HG02884 (cell line): ENCODE results near the gene IER3IP1.
"Not testable (repeated sequence)": the region's sequence is repeated elsewhere in the genome, so short reads cannot be mapped to it uniquely, and the experiment has no call there.

ENCODE experiments used
- ATAC-seq: cut with Tn5 transposase; IDR thresholded peaks from one replicate; pipeline ENCODE4 v1.9.1; 2021; ENCODE audit warnings: mild to moderate bottlenecking, moderate library complexity; ENCODE audit not compliant: unreplicated experiment

The IER3IP1 gene

GRCh38 chr18:47163241-47163640, 12.9 kb downstream of the IER3IP1 start:
- ATAC-seq, result peak; percentile 92

GRCh38 chr18:47160256-47160655, 15.9 kb downstream of the IER3IP1 start:
- no peak for ATAC-seq

DNA sequence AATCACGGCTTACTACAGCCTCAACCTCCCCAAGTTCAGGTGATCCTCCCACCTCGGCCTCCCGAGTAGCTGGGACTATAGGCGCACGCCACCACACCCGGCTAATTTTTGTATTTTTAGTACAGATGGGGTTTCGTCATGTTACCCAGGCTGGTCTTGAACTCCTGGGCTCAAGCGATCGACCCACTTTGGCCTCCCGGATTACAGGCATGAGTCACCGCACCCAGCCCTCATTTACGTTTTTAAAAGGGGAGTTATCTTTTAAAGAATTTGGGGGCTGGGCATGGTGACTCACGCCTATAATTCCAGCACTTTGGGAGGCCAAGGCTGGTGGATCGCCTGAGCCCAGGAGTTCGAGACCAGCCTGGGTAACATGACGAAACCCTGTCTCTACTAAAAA, 17.8 kb downstream of the IER3IP1 start:
- ATAC-seq, result not testable (repeated sequence)

- ATAC-seq, result no peak
These were observed 24.7 kb downstream of the IER3IP1 start for GRCh38 chr18:47151439-47151838.

DNA sequence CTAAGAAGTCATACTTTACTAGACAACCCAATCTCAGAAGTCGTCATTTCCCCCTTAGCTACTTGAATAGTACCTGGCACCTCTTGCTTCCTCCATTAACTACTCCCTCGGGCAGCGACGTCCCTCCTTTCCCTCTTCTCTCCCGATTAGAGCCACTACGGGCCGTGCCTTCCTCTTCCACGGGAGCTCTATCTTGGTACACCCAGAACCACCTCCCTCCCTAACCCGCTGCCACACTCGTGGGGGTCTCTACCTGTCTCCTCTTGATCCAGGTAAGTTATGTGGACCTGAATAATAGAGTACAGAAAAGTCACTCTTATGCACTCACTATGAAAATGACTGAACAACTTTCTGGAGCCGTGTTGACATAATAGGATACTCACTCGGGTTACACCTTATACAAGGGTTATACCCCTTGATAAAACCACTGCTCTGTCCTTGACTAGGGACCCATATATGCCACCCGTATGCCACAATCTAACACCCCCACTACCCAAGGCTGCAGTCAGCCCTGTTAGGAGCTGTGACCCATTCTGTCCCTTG, 25.3 kb downstream of the IER3IP1 start:
- ATAC-seq, result peak; percentile 4

DNA sequence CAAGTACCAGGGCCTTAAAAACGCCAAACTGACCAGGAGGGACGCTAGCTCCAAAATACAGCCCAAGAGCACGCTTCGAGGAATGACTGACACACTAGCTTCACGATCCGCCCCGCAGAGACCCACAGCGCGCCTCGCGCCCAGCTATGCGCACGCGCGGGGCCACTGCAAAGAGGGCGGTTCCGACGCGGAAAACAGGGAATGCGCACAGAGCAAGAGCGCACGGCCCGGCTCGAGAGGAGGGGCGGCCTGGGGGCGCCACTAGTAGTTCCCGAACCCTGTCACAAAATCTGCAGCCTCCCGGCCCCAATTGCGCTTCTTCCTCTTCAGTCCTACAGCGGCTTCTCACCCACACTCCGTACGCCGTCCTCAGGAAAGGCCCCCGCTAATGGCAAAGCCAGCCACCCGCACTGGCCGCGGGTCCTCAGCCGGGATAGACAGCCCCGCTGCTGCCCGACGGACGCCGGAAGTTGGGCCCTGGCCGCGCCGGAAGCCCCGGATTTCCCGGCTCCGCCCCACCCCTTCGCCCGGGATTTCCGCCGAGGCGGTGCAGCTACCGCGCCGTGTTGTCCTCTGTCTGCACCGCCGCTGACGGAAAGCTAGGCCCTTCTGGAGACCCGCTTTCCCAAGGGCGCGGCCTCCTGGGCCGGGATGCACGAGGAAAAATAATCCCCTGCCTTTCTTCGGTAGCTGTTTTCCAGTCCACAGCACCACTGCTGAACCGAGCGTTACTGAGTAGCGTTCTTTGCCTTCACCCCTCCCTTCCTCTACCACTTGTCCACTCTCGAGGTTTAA, 25.9 kb downstream of the IER3IP1 start, which contains the start of gene HDHD2:
Gene HDHD2, minus strand, starts transcription at position 472 of the 795 bp plus-strand sequence. CDS start 14,061 bp downstream, outside the sequence.
- peak; percentile 90 for ATAC-seq

GRCh38 chr18:47149457-47150028, 26.6 kb downstream of the IER3IP1 start:
- ATAC-seq, result no peak

DNA sequence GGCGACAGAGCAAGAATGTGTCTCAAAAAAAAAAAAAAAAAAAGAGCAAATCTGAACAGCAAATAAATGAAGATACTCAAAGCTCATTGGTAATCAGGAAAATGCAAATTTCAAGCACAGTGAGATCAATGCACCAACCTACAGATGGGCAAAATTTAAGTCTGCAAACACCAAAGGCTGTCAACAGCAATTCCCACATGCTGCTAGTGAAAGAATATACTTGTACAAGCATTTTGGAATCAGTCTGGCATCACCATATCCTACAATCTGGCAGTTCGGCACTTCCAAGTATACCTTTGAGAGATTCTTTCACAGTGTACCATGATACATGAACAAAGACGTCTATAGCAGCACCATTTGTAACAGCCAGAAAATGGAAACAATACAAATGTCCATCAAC, 30.0 kb downstream of the IER3IP1 start:
- no peak for ATAC-seq

DNA sequence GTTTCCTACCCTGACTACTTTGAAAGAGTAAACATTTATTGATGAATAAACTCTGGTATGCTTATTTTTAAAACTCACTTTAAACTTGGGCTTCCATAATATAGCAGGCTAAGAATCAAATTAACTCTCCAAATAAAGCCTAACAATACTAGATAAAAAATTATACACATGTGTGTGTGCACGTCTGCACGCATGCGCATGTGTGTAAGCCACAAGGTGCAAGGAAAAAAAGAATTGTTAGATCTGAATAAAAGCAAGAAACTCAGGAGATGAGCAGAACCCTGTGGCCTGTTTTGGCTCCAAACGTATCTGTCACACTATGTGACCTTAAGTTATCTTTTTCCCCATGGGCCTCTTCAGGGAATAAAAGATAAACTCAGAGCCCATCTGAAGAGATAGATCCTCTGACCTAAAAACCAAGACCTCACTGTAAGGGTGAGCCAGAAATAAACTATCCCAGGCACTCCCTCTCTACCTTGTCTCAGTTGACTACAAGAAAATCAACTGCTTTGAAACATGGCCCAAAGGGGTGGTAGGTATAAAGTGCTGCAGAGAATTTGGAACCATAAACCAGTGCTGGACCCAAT, 32.2 kb downstream of the IER3IP1 start:
- no peak for ATAC-seq

GRCh38 chr18:47143153-47143552, 33.0 kb downstream of the IER3IP1 start:
- ATAC-seq, result no peak

GRCh38 chr18:47141289-47141688, 34.9 kb downstream of the IER3IP1 start:
- ATAC-seq, result no peak

DNA sequence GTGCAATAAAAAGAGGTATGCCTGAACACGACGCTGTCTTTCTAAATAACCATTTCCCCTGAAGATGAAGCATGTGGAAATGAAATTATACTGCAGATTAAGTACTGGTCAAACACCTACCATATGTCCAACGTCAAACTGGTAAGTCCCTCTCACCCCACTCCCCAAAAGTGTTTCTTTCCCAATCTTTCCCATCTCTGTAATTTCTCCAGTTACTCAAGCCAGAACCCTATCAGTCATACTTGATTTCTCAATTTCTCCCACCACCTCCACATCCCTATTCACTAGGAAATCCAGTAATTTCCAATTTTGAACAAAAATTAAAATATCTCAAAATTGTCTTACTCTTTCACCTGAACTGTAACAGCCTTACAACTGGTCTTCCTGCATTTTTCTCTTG, 55.0 kb downstream of the IER3IP1 start:
- ATAC-seq, result no peak

DNA sequence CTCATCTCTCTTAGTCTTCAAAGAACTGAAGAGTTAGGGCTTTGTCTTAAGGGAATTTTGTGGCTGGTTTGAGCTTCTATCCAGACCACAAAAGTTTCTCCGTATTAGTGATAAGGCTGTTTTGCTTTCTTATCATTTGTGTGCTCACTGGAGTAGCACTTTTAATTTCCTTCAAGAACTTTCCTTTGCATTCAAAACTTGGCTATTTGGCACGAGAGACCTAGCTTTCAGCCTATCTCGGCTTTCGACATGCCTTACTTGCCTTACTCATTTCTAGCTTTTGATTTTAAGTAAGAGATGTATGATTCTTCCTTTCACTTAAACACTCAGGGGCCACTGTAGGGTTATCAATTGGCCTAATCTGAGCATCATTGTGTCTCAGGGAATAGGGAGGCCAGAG, 55.7 kb downstream of the IER3IP1 start:
- ATAC-seq, result peak; percentile 99

GRCh38 chr18:47118981-47119380, 57.2 kb downstream of the IER3IP1 start:
- no peak for ATAC-seq

GRCh38 chr18:47115205-47115604, 61.0 kb downstream of the IER3IP1 start:
- no peak for ATAC-seq

DNA sequence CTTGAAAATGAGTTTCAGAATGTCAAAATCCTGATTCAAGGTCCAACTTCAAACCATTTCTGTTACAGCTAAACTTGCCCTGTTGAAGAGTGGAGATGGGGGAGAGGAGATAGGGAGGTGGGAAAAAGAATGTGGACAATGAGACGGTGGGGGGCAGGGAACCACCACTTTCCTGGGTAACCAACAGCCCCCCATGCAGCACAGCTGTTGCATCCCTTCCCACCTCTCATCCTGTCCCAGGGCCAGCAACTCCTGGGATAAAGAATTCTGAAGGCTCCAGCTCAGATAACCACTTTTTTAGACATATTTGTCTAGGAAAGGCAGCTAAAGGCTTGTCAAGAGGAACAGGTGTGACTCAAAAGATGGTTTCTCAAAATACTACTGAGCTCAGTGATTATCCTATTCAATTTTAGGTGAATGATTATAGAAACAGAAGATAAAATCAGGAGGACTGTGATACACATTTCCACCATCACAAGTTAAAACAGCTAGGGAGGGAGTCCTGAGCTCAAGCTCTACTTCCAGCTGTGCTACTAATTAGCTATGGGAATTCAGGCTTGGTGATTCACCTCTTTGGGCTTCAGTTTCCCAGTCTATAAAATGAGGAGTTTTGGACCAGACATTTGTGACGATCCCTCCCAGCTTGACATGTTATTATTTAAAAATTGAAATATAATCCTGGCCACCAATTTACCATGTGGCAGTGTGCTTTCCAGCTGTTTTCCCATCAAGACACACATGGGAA, 62.2 kb downstream of the IER3IP1 start:
- ATAC-seq, result no peak

GRCh38 chr18:47110492-47111274, 65.5 kb downstream of the IER3IP1 start:
- no peak for ATAC-seq

DNA sequence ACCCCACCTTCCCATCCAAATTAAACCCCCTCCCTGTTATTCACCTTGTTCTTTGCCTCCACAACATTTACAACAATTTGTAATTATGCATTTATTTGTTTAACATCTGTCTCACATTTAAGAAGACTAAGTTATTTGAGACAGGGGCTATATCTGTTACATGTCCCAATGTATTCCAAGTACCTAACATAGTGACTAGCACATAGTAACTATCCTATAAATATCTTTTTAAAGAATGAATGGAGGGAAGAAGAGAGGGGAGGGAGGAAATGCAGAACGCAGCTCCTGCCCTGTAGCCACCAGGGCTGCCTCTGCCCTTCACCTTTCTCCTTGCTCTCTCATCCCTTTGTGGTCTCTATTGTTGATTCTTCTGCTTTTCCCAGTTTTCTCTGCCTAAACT, 66.4 kb downstream of the IER3IP1 start:
- no peak for ATAC-seq

- no peak for ATAC-seq
These were observed 67.2 kb downstream of the IER3IP1 start for GRCh38 chr18:47108998-47109405.

DNA sequence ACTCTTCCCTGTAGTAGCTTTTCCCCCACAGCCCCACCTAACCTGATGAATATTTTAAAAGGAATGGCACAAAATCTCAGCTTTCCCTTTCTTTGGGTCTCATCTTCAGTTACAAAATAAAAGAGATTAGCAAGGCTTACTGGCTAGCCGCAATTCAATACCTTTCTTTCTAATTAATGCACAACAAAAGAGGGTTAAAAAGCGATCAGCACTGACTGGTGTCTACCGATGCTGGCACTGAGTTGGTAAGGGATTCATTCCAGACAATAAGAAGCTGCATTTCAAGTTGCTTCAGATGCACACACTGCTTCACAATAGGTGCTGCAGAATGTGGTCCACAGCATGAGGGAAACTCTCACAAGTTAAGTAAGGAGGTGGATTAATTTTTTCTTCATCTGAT, 67.8 kb downstream of the IER3IP1 start:
- no peak for ATAC-seq
